HG02798 (cell line): ENCODE results near the gene RIN3.
A peak's percentile ranks its signal among the peaks of the same experiment; 100 is the strongest.

Source experiments
- ATAC-seq: cut with Tn5 transposase; IDR thresholded peaks from one replicate; pipeline ENCODE4 v1.9.1; 2021; ENCODE audit warnings: mild to moderate bottlenecking; ENCODE audit not compliant: unreplicated experiment, poor library complexity

RIN3 gene

GRCh38 chr14:92656306-92657081 lies 142.9 kb downstream of the RIN3 start:
- ATAC-seq: no peak

GRCh38 chr14:92657457-92658142 lies 144.0 kb downstream of the RIN3 start:
- ATAC-seq: no peak

- no peak for ATAC-seq
Measured at GRCh38 chr14:92658160-92658559, 144.6 kb downstream of the RIN3 start.

GRCh38 chr14:92658684-92659083 lies 145.1 kb downstream of the RIN3 start:
- no peak for ATAC-seq

GRCh38 chr14:92659765-92660561 lies 146.4 kb downstream of the RIN3 start:
- ATAC-seq: no peak

GRCh38 chr14:92660571-92660970 lies 147.0 kb downstream of the RIN3 start:
- ATAC-seq: no peak

- ATAC-seq: no peak
Measured at GRCh38 chr14:92663049-92663448, 149.5 kb downstream of the RIN3 start.

- ATAC-seq: no peak
Measured at GRCh38 chr14:92665661-92666110, 152.1 kb downstream of the RIN3 start.

- no peak for ATAC-seq
Measured at GRCh38 chr14:92666251-92666650, 152.7 kb downstream of the RIN3 start.

GRCh38 chr14:92668276-92668973 lies 154.8 kb downstream of the RIN3 start:
- ATAC-seq: peak; percentile 45

GRCh38 chr14:92670160-92670559 lies 156.6 kb downstream of the RIN3 start:
- ATAC-seq: no peak

GRCh38 chr14:92670643-92671366 lies 157.2 kb downstream of the RIN3 start:
- no peak for ATAC-seq

GRCh38 chr14:92673601-92674150 lies 160.1 kb downstream of the RIN3 start:
- ATAC-seq: no peak

GRCh38 chr14:92675421-92675820 lies 161.8 kb downstream of the RIN3 start:
- no peak for ATAC-seq

GRCh38 chr14:92675976-92676375 lies 162.4 kb downstream of the RIN3 start:
- no peak for ATAC-seq

- no peak for ATAC-seq
Measured at GRCh38 chr14:92676403-92677086, 163.0 kb downstream of the RIN3 start.

GRCh38 chr14:92677087-92677668 lies 163.6 kb downstream of the RIN3 start:
- peak; percentile 77 for ATAC-seq

- no peak for ATAC-seq
Measured at GRCh38 chr14:92677955-92678354, 164.4 kb downstream of the RIN3 start.
